ENCODE results near the gene SYNPO2. TPM values are rescaled to one million over a fixed set of nuclear protein-coding genes. Genes with fewer than 3 reads are reported as not detected.

SYNPO2 gene
- total and polyA plus RNA-seq, 2 donors (not counting 1 experiment from before 2014, with no cell fraction given) = 40.1 to 71.7 TPM

- no peaks in the 10 kb centered on the region for H3K79me2 ChIP-seq (ENCODE audit: control insufficient read depth, insufficient read depth, low read length)
- no peak overlapping the region for H3K4me2 ChIP-seq (ENCODE audit: extremely low read depth, insufficient read depth, low read length)
- no peak overlapping the region for H3K9ac ChIP-seq (ENCODE audit: insufficient read depth, low read length)
- TF ChIP-seq EZH2 (IDR thresholded peaks at IDR 0.05; ENCODE audit: low read length, missing control alignments) = no peak
- no peak for TF ChIP-seq CTCF (conservative IDR thresholded peaks at IDR 0.05 in 1 of 2, IDR thresholded peaks at IDR 0.05 in 1 of 2; ENCODE audit: low read depth in 1 of 2, low read length in 2 of 2)
- H3K4me3 ChIP-seq (replicated peaks in 1 of 4; ENCODE audit: control extremely low read depth in 1 of 4, insufficient read depth in 1 of 4, low read depth in 3 of 4, low read length in 4 of 4) = no peak overlapping the region
- H3K36me3 ChIP-seq (ENCODE audit: control insufficient read depth, insufficient read depth, low read length) = peaks cover 1% of the 10 kb centered on the region
- H3K27ac ChIP-seq (ENCODE audit: insufficient read depth, low read length) = no peak overlapping the region
- H3K4me1 ChIP-seq (ENCODE audit: control insufficient read depth, extremely low read depth, insufficient read depth, low read length) = peaks cover 27% of the 10 kb centered on the region
- no peaks in the 10 kb centered on the region for H3K27me3 ChIP-seq (ENCODE audit: control insufficient read depth, insufficient read depth, low read length)
- no peaks in the 10 kb centered on the region for H4K20me1 ChIP-seq (ENCODE audit: control insufficient read depth, extremely low read depth, insufficient read depth, low read length)
- DNase-seq (ENCODE audit: low read depth in 2 of 2) = peak in 1 of 2 donors; percentile 56
- no peaks in the 10 kb centered on the region for H3K9me3 ChIP-seq (ENCODE audit: control insufficient read depth, insufficient read depth, low read depth, low read length)
- no peak overlapping the region for H2AFZ ChIP-seq (ENCODE audit: low read length)
These were observed 147.5 kb downstream of the SYNPO2 start for GRCh38 chr4:119035951-119036737.

- Histone ChIP-seq H3K9me3 (ENCODE audit: control insufficient read depth, insufficient read depth, low read depth, low read length) (no peaks in the 10 kb centered on the region), H3K4me2 (ENCODE audit: extremely low read depth, insufficient read depth, low read length) (no peak overlapping the region), H3K27ac (ENCODE audit: insufficient read depth, low read length) (no peak overlapping the region), H3K79me2 (ENCODE audit: control insufficient read depth, insufficient read depth, low read length) (no peaks in the 10 kb centered on the region), H2AFZ (ENCODE audit: low read length) (no peak overlapping the region), H3K4me1 (ENCODE audit: control insufficient read depth, extremely low read depth, insufficient read depth, low read length) (peaks cover 34% of the 10 kb centered on the region), H3K36me3 (ENCODE audit: control insufficient read depth, insufficient read depth, low read length) (no peaks in the 10 kb centered on the region), H3K4me3 (replicated peaks in 1 of 4; ENCODE audit: control extremely low read depth in 1 of 4, insufficient read depth in 1 of 4, low read depth in 3 of 4, low read length in 4 of 4) (no peak overlapping the region), H4K20me1 (ENCODE audit: control insufficient read depth, extremely low read depth, insufficient read depth, low read length) (no peaks in the 10 kb centered on the region), H3K27me3 (ENCODE audit: control insufficient read depth, insufficient read depth, low read length) (no peaks in the 10 kb centered on the region), H3K9ac (ENCODE audit: insufficient read depth, low read length) (no peak overlapping the region)
- TF ChIP-seq EZH2 (IDR thresholded peaks at IDR 0.05; ENCODE audit: low read length, missing control alignments) = no peak
- TF ChIP-seq CTCF (conservative IDR thresholded peaks at IDR 0.05 in 1 of 2, IDR thresholded peaks at IDR 0.05 in 1 of 2; ENCODE audit: low read depth in 1 of 2, low read length in 2 of 2) = no peak
- DNase-seq (ENCODE audit: low read depth in 2 of 2) = no peak
These were observed 149.1 kb downstream of the SYNPO2 start for GRCh38 chr4:119037709-119038108.

GRCh38 chr4:119038116-119038841 lies 149.6 kb downstream of the SYNPO2 start:
- Histone ChIP-seq H3K4me1 (ENCODE audit: control insufficient read depth, extremely low read depth, insufficient read depth, low read length) (peaks cover 34% of the 10 kb centered on the region), H3K4me2 (ENCODE audit: extremely low read depth, insufficient read depth, low read length) (no peak overlapping the region), H3K27ac (ENCODE audit: insufficient read depth, low read length) (no peak overlapping the region), H3K9me3 (ENCODE audit: control insufficient read depth, insufficient read depth, low read depth, low read length) (no peaks in the 10 kb centered on the region), H2AFZ (ENCODE audit: low read length) (no peak overlapping the region), H3K79me2 (ENCODE audit: control insufficient read depth, insufficient read depth, low read length) (no peaks in the 10 kb centered on the region), H4K20me1 (ENCODE audit: control insufficient read depth, extremely low read depth, insufficient read depth, low read length) (no peaks in the 10 kb centered on the region), H3K27me3 (ENCODE audit: control insufficient read depth, insufficient read depth, low read length) (no peaks in the 10 kb centered on the region), H3K9ac (ENCODE audit: insufficient read depth, low read length) (no peak overlapping the region), H3K36me3 (ENCODE audit: control insufficient read depth, insufficient read depth, low read length) (no peaks in the 10 kb centered on the region), H3K4me3 (replicated peaks in 1 of 4; ENCODE audit: control extremely low read depth in 1 of 4, insufficient read depth in 1 of 4, low read depth in 3 of 4, low read length in 4 of 4) (no peak overlapping the region)
- DNase-seq (ENCODE audit: low read depth in 2 of 2) = peak; percentile 27 to 56
- TF ChIP-seq CTCF (conservative IDR thresholded peaks at IDR 0.05 in 1 of 2, IDR thresholded peaks at IDR 0.05 in 1 of 2; ENCODE audit: low read depth in 1 of 2, low read length in 2 of 2) = no peak
- TF ChIP-seq EZH2 (IDR thresholded peaks at IDR 0.05; ENCODE audit: low read length, missing control alignments) = no peak

All from fibroblast of lung (primary cell).